Spleen (tissue), 11 donors: ENCODE results near the gene TRIM3. TPM values are rescaled to one million over a fixed set of nuclear protein-coding genes. Genes with fewer than 3 reads are reported as not detected.
A peak's percentile ranks its signal among the peaks of the same experiment; 100 is the strongest.

Experiments
- DNase-seq: peaks from one replicate; pipeline ENCODE4 v3.0.0-alpha.2; 2020
- H3K27ac ChIP-seq, 8 donors: fragments of 200-600 bp; sonication (generic) in 7 of 8; 1 replicate in 4 of 8; 2 replicates in 4 of 8; pipeline versions ENCODE4 v1.5.0 to v1.8.0; 2016 to 2021; ENCODE audit warnings: inconsistent platforms in 4 of 8, mild to moderate bottlenecking in 4 of 8, moderate library complexity in 1 of 8
- H3K27me3 ChIP-seq, 7 donors: fragments of 200-600 bp; sonication (generic) in 6 of 7; replicated peaks in 1 of 7; 1 replicate in 4 of 7; 2 replicates in 3 of 7; pipeline versions ENCODE4 v1.5.0 to v1.8.0; 2016 to 2021; ENCODE audit warnings: inconsistent platforms in 3 of 7, mild to moderate bottlenecking in 1 of 7
- H3K36me3 ChIP-seq, 6 donors: fragments of 200-600 bp; sonication (generic) in 5 of 6; 1 replicate in 4 of 6; 2 replicates in 2 of 6; pipeline versions ENCODE4 v1.5.0 to v1.8.0; 2016 to 2021; ENCODE audit warnings: inconsistent platforms in 2 of 6
- H3K4me1 ChIP-seq, 6 donors: fragments of 200-600 bp; sonication (generic) in 5 of 6; 1 replicate in 3 of 6; 2 replicates in 3 of 6; pipeline versions ENCODE4 v1.5.0 to v1.8.0; 2016 to 2021; ENCODE audit warnings: inconsistent platforms in 3 of 6
- H3K4me3 ChIP-seq, 8 donors: fragments of 200-600 bp; sonication (generic) in 7 of 8; 1 replicate in 4 of 8; 2 replicates in 4 of 8; pipeline versions ENCODE4 v1.5.0 to v1.8.0; 2016 to 2021; ENCODE audit warnings: inconsistent platforms in 4 of 8, mild to moderate bottlenecking in 4 of 8, moderate library complexity in 2 of 8
- H3K9me3 ChIP-seq, 8 donors: fragments of 200-600 bp; sonication (generic) in 7 of 8; 1 replicate in 4 of 8; 2 replicates in 4 of 8; pipeline versions ENCODE4 v1.5.0 to v1.8.0; 2016 to 2021; ENCODE audit warnings: inconsistent platforms in 4 of 8
- POLR2A ChIP-seq, 3 donors: fragments of 450-650 bp; IDR thresholded peaks; one replicate each; pipeline ENCODE4 v1.5.1; 2017; ENCODE audit warnings: antibody characterized with exemption in 3 of 3, mild to moderate bottlenecking in 1 of 3
- POLR2AphosphoS5 ChIP-seq, 3 donors: sonication (generic); formaldehyde crosslinking; IDR thresholded peaks; one replicate each; pipeline ENCODE4 v1.5.1; 2017; ENCODE audit warnings: antibody characterized with exemption in 3 of 3
- WGBS, 5 donors: extraction: QIAGEN DNeasy Blood & Tissue Kit in 3 of 5; methylation state at CpG; one replicate each; pipeline versions ENCODE4 v1.1.5 to v1.1.7; 2013 to 2018; 5-methylcytosine and 5-hydroxymethylcytosine counted together
- intact Hi-C: fragments of 100-400 bp; cut with DNase I; formaldehyde crosslinking; loops from one replicate; pipeline ENCODE4 v1.15.0; 2023; ENCODE audit warnings: low total_unique reads
- polyA plus RNA-seq, 3 donors: library from polyadenylated mRNA; stranded (reverse); fragments of 200-250 nt; gene quantifications; one replicate each; pipeline ENCODE4 v1.2.1, GENCODE V29; 2013
- total RNA-seq, 7 donors: library from RNA; depleted of rRNA in 3 of 7; stranded (reverse); fragments of >200 nt in 3 of 7; fragmentation: NEBNext Ultra II Directional in 4 of 7; extraction: Animal tissue kit (Norgen Biotek cat#: 25700) in 4 of 7; gene quantifications; one replicate each; pipeline versions ENCODE4 v1.1.0 to v1.2.1, GENCODE V29; 2016 to 2021
- TF ChIP-seq, protein P1 (sequence below), 11 experiments: fragments of 200-600 bp in 7 of 11; fragments of 450-650 bp in 4 of 11; sonication (generic) in 4 of 11; IDR thresholded peaks in 8 of 11; conservative IDR thresholded peaks in 3 of 11; 1 replicate in 7 of 11; 2 replicates in 4 of 11; pipeline versions ENCODE4 v1.4.0 to v1.8.0; 2016 to 2021; ENCODE audit warnings: antibody characterized with exemption in 11 of 11, inconsistent platforms in 4 of 11, mild to moderate bottlenecking in 1 of 11
- donor health status: healthy with polysubstance abuse.
- donor health status: DM: no; HTN: no; CAD: no; lungs with moderate emphysema.
- donor health status: DM: no; HTN: no; CAD: no.
- donor health status: Bipolar disorder and iron deficiency.
- donor health status: healthy.
- donor health status: DM: no; HTN: no; CAD: no.
- donor health status: DM: yes; HTN: yes; CAD: no.

Gene TRIM3
- total and polyA plus RNA-seq, 10 donors, result 6.3 to 27.6 (median 13.7) TPM

DNA sequence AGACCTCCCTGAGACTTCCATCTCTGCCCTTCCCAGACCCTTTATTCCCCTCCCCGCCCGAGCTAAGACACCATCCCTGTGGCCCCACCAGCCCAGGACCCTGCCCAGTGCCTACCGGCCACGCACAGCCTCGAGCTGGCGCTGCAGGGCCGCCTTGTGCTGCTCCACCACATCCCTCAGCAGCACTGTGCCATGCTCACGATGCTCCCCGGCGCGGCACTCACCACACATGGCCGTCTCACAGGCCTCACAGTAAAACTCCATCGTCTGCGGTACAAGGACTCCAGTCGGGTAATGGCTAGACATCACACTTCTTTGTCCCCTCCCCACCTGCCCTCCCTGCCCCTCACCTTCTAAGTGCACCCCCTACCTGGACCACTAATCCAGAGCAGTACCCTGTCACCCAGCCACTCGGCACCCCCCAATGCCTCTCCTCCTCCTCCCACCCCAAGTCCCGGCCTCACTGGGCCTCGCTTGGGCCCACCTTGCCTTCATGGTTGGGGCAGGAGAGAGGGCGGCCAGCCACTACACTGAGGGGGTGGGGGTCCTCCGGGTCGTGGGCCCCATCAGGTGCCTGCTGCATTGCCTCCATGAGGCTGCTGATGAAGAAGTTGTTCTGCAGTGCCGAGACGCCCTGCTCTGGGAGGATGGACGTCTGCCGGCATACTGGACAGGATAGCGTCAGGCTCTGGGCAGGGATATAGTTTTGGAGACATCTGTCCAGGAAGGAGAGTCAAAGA is 16.0 kb downstream of the TRIM3 start:
- no peaks in the 10 kb centered on the region for H3K27me3 ChIP-seq
- TF ChIP-seq, protein P1, sequence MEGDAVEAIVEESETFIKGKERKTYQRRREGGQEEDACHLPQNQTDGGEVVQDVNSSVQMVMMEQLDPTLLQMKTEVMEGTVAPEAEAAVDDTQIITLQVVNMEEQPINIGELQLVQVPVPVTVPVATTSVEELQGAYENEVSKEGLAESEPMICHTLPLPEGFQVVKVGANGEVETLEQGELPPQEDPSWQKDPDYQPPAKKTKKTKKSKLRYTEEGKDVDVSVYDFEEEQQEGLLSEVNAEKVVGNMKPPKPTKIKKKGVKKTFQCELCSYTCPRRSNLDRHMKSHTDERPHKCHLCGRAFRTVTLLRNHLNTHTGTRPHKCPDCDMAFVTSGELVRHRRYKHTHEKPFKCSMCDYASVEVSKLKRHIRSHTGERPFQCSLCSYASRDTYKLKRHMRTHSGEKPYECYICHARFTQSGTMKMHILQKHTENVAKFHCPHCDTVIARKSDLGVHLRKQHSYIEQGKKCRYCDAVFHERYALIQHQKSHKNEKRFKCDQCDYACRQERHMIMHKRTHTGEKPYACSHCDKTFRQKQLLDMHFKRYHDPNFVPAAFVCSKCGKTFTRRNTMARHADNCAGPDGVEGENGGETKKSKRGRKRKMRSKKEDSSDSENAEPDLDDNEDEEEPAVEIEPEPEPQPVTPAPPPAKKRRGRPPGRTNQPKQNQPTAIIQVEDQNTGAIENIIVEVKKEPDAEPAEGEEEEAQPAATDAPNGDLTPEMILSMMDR (IDR thresholded peaks at IDR 0.05 in 8 of 11, conservative IDR thresholded peaks at IDR 0.05 in 3 of 11), result no peak
- no peak for TF ChIP-seq POLR2A (IDR thresholded peaks at IDR 0.05)
- TF ChIP-seq POLR2AphosphoS5 (IDR thresholded peaks at IDR 0.05), result no peak
- intact Hi-C loops, result no loop called here
- DNase-seq, result no peak
- H3K4me1 ChIP-seq, result no peaks in the 10 kb centered on the region
- H3K4me3 ChIP-seq, result no peak overlapping the region
- H3K36me3 ChIP-seq, result peaks cover 0 to 95% (median 47%) of the 10 kb centered on the region in 6 donors
- WGBS, 5 donors, result 94 to 98% (median 95%) methylated on average over 26 of the region's 26 CpGs
- no peak overlapping the region for H3K27ac ChIP-seq
- H3K9me3 ChIP-seq, result no peaks in the 10 kb centered on the region

DNA sequence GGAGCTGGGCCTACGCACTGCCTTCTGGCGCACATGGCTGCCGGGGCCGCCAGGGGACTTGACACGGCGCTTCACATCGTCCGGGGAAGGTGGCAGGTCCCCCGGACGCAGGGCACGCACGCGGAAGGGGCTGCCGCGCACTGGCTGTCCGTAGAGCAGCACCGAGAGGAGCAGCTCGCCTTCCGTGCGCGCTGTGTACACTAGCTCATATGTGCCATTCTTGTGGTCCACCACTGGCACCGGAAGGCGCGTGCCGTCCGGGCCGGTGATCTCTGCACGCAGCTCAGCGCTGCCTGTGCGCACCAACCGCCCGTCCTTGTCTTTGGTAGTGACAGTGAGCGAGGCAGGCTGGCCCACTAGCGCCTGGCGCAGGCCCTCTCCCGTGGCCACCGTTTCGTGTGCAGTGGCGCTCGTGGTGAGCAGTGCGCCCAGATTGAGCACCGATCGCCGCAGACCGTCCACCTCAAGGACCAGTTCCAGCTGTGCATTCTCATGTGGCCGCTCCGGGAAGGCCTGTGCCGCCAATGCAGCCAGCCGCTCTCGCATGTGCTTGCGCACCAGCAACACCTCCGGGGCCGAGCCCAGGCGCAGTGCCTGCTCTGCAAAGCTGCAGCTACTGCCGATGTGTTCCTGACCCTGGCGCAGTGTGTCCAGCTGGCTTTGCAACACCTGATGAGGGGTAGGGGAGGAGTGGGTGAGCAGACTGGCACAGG is 17.2 kb downstream of the TRIM3 start:
- Histone ChIP-seq H3K27ac (no peak overlapping the region), H3K4me1 (no peaks in the 10 kb centered on the region), H3K36me3 (peaks cover 0 to 99% (median 49%) of the 10 kb centered on the region in 6 donors), H3K9me3 (no peaks in the 10 kb centered on the region), H3K4me3 (no peak overlapping the region), H3K27me3 (no peaks in the 10 kb centered on the region)
- WGBS, 5 donors, result 95 to 97% (median 97%) methylated on average over 21 to 56 of the region's 56 CpGs
- TF ChIP-seq POLR2AphosphoS5 (IDR thresholded peaks at IDR 0.05), result peak in 1 of 3 donors; percentile 33
- TF ChIP-seq, protein P1 (IDR thresholded peaks at IDR 0.05 in 8 of 11, conservative IDR thresholded peaks at IDR 0.05 in 3 of 11), result no peak
- intact Hi-C loops, result no loop called here
- DNase-seq, result no peak

DNA sequence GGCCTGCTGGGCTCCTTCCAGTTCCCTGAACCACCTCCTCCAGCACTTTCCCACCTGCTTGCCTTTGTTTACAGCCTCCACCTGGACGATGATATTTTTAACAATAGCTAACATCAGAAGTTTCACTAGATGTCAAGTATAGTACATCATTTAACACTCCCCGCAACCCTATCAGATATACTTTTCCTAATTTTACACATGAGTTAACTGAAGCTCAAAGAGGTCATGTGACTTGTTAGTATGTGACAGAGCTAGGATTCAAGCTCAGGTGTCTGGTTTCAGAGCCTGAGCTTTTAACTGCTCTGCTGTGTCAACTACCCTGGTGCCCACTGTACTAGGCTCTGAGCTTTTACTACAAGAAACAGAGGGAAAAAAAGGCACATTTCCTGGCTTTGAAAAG is 18.7 kb downstream of the TRIM3 start:
- TF ChIP-seq, protein P1 (IDR thresholded peaks at IDR 0.05 in 8 of 11, conservative IDR thresholded peaks at IDR 0.05 in 3 of 11), result no peak
- TF ChIP-seq POLR2AphosphoS5 (IDR thresholded peaks at IDR 0.05) (no peak), POLR2A (IDR thresholded peaks at IDR 0.05) (no peak)
- no peak overlapping the region for H3K27ac ChIP-seq
- H3K9me3 ChIP-seq, result no peaks in the 10 kb centered on the region
- no peak for DNase-seq
- H3K27me3 ChIP-seq, result no peaks in the 10 kb centered on the region
- 69 to 99% (median 93%) methylated on average over 2 of the region's 2 CpGs for WGBS, 5 donors
- H3K4me3 ChIP-seq, result no peak overlapping the region
- H3K4me1 ChIP-seq, result no peaks in the 10 kb centered on the region
- intact Hi-C loops, result no loop called here
- peaks cover 0 to 100% (median 61%) of the 10 kb centered on the region in 6 donors for H3K36me3 ChIP-seq

DNA sequence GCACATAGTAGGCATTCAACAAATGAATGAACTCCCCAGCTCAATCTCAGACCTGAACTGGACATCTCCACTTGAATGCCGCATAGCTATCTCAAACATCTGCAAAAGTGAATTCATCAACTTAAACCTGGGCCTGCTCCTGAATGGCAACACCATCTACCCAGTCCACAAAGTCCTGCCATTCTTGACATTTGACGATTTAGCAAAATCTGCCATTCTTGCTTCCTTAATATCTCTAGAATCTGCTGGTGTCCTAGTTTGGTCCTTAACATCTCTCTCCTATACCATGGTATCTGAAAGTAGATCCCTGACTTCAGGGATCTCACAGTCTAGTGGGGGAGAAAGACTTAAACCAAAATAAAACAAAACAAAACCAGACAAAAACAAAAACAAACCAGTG is 20.6 kb downstream of the TRIM3 start:
- intact Hi-C loops, result no loop called here
- Histone ChIP-seq H3K27ac (no peak overlapping the region), H3K4me1 (no peaks in the 10 kb centered on the region), H3K27me3 (no peaks in the 10 kb centered on the region), H3K4me3 (no peak overlapping the region), H3K9me3 (no peaks in the 10 kb centered on the region), H3K36me3 (peaks cover 0 to 100% (median 78%) of the 10 kb centered on the region in 6 donors)
- DNase-seq, result no peak
- TF ChIP-seq POLR2A (IDR thresholded peaks at IDR 0.05) (no peak), POLR2AphosphoS5 (IDR thresholded peaks at IDR 0.05) (no peak)
- TF ChIP-seq, protein P1 (IDR thresholded peaks at IDR 0.05 in 8 of 11, conservative IDR thresholded peaks at IDR 0.05 in 3 of 11), result no peak
- WGBS, 5 donors, result 91 to 100% (median 95%) methylated on average over 2 of the region's 2 CpGs
